Ascending aorta (tissue), 2 donors: ENCODE measurements around the gene IL1RN. TPM values are rescaled to one million over a fixed set of nuclear protein-coding genes. Genes with fewer than 3 reads are reported as not detected.

Experiments
- DNase-seq, 2 donors: peaks; one replicate each; pipeline ENCODE4 v3.0.0-alpha.2; 2019; ENCODE audit warnings: low spot score in 2 of 2
- H3K27ac ChIP-seq, 2 donors: fragments of 200-600 bp; sonication (generic); one replicate each; pipeline ENCODE4 v1.5.1; 2016 to 2017; ENCODE audit warnings: mild to moderate bottlenecking in 1 of 2
- H3K27me3 ChIP-seq: fragments of 200-600 bp; sonication (generic); one replicate; pipeline ENCODE4 v1.5.1; 2017
- H3K36me3 ChIP-seq, 2 donors: fragments of 200-600 bp; sonication (generic); one replicate each; pipeline ENCODE4 v1.5.1; 2016
- H3K4me1 ChIP-seq, 2 donors: fragments of 200-600 bp; sonication (generic); one replicate each; pipeline ENCODE4 v1.5.1; 2016 to 2017; ENCODE audit warnings: mild to moderate bottlenecking in 1 of 2
- H3K4me3 ChIP-seq, 2 donors: fragments of 200-600 bp; sonication (generic); one replicate each; pipeline ENCODE4 v1.5.1; 2016 to 2017; ENCODE audit warnings: mild to moderate bottlenecking in 1 of 2
- H3K9me3 ChIP-seq, 2 donors: fragments of 200-600 bp; sonication (generic); one replicate each; pipeline ENCODE4 v1.5.1; 2016
- intact Hi-C: fragments of 100-400 bp; cut with DNase I; formaldehyde crosslinking; loops from one replicate; pipeline ENCODE4 v1.15.1; 2023
- total RNA-seq: library from RNA; depleted of rRNA; stranded (reverse); fragments of >200 nt; gene quantifications from one replicate; pipeline ENCODE4 v1.1.0, GENCODE V29; 2016
- TF ChIP-seq, protein P1 (sequence below), 3 experiments: fragments of 200-600 bp in 2 of 3; fragments of 450-650 bp in 1 of 3; sonication (generic) in 2 of 3; IDR thresholded peaks; one replicate each; pipeline ENCODE4 v1.5.1; 2016 to 2019; ENCODE audit warnings: antibody characterized with exemption in 3 of 3, mild to moderate bottlenecking in 1 of 3, moderate library complexity in 1 of 3

IL1RN gene
- total RNA-seq, 1 donor from 2014 or later: not detected

DNA sequence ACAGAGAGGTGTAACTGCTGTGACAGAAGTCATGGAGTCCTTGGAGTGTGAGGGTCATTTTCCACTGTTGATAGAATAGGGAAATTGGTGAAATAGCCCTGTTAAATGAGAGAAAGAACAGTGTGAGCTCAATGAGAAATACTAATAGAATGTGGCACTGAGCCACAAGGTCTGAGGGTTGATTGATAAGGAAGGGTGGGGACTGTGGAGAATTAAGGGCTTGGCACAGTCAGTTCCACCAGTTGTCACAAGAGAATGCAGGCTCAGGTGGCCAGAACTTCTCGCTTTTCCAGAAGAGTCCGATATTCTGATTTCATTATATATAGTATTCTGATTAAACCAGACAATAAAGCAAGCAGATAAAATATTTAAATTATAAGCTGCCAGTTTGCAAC, 9.1 kb upstream of the IL1RN start:
- intact Hi-C loops: no loop called here
- no peak overlapping the region for H3K27ac ChIP-seq

DNA sequence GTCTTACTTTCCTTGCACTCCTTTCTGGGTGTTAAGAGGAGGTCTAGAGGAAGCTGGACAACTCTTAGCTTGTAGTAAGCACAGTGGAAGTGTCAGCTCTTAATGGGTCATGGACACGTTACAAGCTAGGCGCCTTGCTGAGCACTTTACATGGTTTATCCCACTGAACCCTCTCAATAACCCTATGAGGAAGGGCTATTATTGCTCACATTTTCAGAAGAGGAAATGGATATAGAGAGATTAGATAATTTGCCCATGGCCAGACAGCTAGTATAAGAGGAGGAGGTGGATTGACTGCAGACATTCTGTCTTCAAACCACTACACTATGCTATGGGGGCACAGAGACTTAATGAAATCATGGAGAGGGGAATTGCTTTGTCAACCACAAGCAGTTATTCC, 8.3 kb upstream of the IL1RN start:
- H3K27ac ChIP-seq: no peak overlapping the region
- H3K36me3 ChIP-seq: no peaks in the 10 kb centered on the region
- DNase-seq: no peak
- H3K4me3 ChIP-seq: no peak overlapping the region
- H3K27me3 ChIP-seq: no peaks in the 10 kb centered on the region
- no peaks in the 10 kb centered on the region for H3K9me3 ChIP-seq
- H3K4me1 ChIP-seq: no peaks in the 10 kb centered on the region
- TF ChIP-seq, protein P1, sequence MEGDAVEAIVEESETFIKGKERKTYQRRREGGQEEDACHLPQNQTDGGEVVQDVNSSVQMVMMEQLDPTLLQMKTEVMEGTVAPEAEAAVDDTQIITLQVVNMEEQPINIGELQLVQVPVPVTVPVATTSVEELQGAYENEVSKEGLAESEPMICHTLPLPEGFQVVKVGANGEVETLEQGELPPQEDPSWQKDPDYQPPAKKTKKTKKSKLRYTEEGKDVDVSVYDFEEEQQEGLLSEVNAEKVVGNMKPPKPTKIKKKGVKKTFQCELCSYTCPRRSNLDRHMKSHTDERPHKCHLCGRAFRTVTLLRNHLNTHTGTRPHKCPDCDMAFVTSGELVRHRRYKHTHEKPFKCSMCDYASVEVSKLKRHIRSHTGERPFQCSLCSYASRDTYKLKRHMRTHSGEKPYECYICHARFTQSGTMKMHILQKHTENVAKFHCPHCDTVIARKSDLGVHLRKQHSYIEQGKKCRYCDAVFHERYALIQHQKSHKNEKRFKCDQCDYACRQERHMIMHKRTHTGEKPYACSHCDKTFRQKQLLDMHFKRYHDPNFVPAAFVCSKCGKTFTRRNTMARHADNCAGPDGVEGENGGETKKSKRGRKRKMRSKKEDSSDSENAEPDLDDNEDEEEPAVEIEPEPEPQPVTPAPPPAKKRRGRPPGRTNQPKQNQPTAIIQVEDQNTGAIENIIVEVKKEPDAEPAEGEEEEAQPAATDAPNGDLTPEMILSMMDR (IDR thresholded peaks at IDR 0.05): no peak
- intact Hi-C loops: no loop called here

More for the DNA sequence above, 9.1 kb upstream of the IL1RN start:
- no peaks in the 10 kb centered on the region for H3K9me3 ChIP-seq
- no peaks in the 10 kb centered on the region for H3K4me1 ChIP-seq
- no peak for DNase-seq
- no peak overlapping the region for H3K4me3 ChIP-seq
- TF ChIP-seq, protein P1 (IDR thresholded peaks at IDR 0.05): no peak
- H3K27me3 ChIP-seq: no peaks in the 10 kb centered on the region
- H3K36me3 ChIP-seq: no peaks in the 10 kb centered on the region

DNA sequence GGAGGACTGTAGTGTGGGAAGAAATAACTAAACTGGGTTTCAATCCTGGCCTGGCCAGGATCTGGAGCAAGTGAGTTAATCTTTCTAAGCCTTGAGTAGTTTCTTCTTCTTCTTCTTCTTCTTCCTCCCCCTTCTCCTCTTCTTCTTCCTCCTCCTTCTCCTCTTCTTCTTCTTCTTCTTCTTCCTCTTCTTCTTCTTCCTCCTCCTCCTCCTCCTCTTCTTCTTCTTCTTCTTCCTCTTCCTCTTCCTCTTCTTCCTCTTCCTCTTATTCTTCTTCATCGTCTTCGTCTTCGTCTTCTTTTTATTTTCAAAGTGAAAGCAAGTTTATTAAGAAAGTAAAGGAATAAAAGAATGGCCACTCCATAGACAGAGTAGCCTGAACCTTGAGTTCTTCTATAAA, 6.5 kb upstream of the IL1RN start:
- Histone ChIP-seq H3K4me3 (no peak overlapping the region), H3K27ac (no peak overlapping the region), H3K9me3 (no peaks in the 10 kb centered on the region), H3K36me3 (no peaks in the 10 kb centered on the region), H3K27me3 (no peaks in the 10 kb centered on the region), H3K4me1 (no peaks in the 10 kb centered on the region)
- DNase-seq: no peak
- intact Hi-C loops: no loop called here
- TF ChIP-seq, protein P1 (IDR thresholded peaks at IDR 0.05): no peak

DNA sequence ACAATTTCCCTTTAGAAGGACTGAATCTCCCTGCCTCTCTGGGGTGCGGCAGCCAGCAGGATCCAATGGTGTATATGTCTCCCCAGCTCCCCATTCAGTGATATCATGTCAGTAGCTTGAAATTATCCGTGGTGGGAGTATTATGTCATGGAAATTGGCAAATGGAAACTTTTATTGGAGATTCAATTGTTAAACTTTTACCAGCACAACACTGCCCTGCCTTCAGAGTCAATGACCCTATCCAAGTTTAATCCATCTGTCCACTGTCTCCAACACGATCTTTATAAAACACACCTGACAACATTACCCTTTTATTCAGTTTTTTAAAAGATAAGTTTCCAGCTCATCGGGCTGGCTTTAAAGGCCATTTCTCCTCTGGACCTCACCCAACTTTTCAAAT, 5.0 kb upstream of the IL1RN start:
- no peak for DNase-seq
- TF ChIP-seq, protein P1 (IDR thresholded peaks at IDR 0.05): no peak

DNA sequence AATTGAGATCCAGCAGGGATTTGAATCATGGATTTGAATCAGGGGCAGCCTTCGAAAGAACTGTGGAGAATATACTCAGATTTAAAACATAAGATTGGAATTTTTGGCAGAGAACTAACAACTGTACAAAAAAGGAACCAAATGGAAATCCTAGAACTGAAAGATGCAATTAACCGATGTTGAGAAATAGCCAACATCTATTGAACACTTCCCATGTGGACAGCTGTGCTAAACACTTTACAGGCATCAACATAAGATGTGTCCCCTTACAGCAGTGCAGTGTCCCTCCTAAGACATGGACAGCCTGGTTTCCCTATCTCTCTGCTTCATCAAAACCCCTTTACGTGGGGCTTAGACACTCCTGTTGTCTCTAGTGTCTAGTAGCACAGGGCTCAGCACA, 3.7 kb upstream of the IL1RN start:
- Histone ChIP-seq H3K27ac (no peak overlapping the region), H3K9me3 (no peaks in the 10 kb centered on the region), H3K27me3 (no peaks in the 10 kb centered on the region), H3K4me1 (no peaks in the 10 kb centered on the region), H3K36me3 (no peaks in the 10 kb centered on the region), H3K4me3 (no peak overlapping the region)
- TF ChIP-seq, protein P1 (IDR thresholded peaks at IDR 0.05): no peak
- intact Hi-C loops: no loop called here
- DNase-seq: no peak

More for the DNA sequence above, 5.0 kb upstream of the IL1RN start:
- no peaks in the 10 kb centered on the region for H3K36me3 ChIP-seq
- H3K9me3 ChIP-seq: no peaks in the 10 kb centered on the region
- H3K4me3 ChIP-seq: no peak overlapping the region
- intact Hi-C loops: no loop called here
- H3K27me3 ChIP-seq: no peaks in the 10 kb centered on the region
- no peak overlapping the region for H3K27ac ChIP-seq
- no peaks in the 10 kb centered on the region for H3K4me1 ChIP-seq
